Colonic mucosa (tissue), 4 donors: ENCODE results near the gene UTS2. TPM values are rescaled to one million over a fixed set of nuclear protein-coding genes. Genes with fewer than 3 reads are reported as not detected.

Experiments used
- DNase-seq: peaks from one replicate; pipeline ENCODE4 v3.0.0-alpha.2; 2020
- H3K27ac ChIP-seq: fragments of 200-600 bp; one replicate; pipeline ENCODE4 v1.8.0; 2021
- H3K27me3 ChIP-seq: fragments of 200-600 bp; one replicate; pipeline ENCODE4 v1.8.0; 2021
- H3K36me3 ChIP-seq: fragments of 200-600 bp; one replicate; pipeline ENCODE4 v1.8.0; 2021
- H3K4me1 ChIP-seq: fragments of 200-600 bp; one replicate; pipeline ENCODE4 v1.8.0; 2021; ENCODE audit warnings: mild to moderate bottlenecking
- H3K4me3 ChIP-seq: fragments of 200-600 bp; one replicate; pipeline ENCODE4 v1.8.0; 2021
- H3K9ac ChIP-seq, 2 donors: one replicate each; pipeline ENCODE4 v1.7.0; 2013; ENCODE audit warnings: control low read depth in 2 of 2, low read depth in 2 of 2, low read length in 2 of 2
- H3K9me3 ChIP-seq: fragments of 200-600 bp; one replicate; pipeline ENCODE4 v1.8.0; 2021
- CTCF ChIP-seq: fragments of 200-600 bp; IDR thresholded peaks from one replicate; pipeline ENCODE4 v1.8.0; 2022; ENCODE audit warnings: antibody characterized with exemption, mild to moderate bottlenecking
- intact Hi-C: fragments of 100-400 bp; cut with DNase I; formaldehyde crosslinking; loops from one replicate; pipeline ENCODE4 v1.14.1; 2022
- total RNA-seq, 2 donors: library from RNA; stranded (reverse); fragmentation: NEBNext Ultra II Directional in 1 of 2; extraction: Animal tissue kit (Norgen Biotek cat#: 25700) in 1 of 2; gene quantifications; one replicate each; pipeline ENCODE4 v1.2.1, GENCODE V29; 2021
- donor health status: healthy.
- donor health status: DM: no; HTN: no; CAD: no.
- donor health status: DM: no; HTN: no; CAD: no.

The UTS2 gene
- total RNA-seq, 2 donors from 2014 or later: 0.20 TPM; not detected in 1

- Histone ChIP-seq H3K4me1 (no peaks in the 10 kb centered on the region), H3K27ac (no peak overlapping the region), H3K36me3 (no peaks in the 10 kb centered on the region), H3K9ac (no peak overlapping the region), H3K9me3 (no peaks in the 10 kb centered on the region), H3K4me3 (no peak overlapping the region), H3K27me3 (no peaks in the 10 kb centered on the region)
- TF ChIP-seq CTCF: no peak
- intact Hi-C loops: no loop called here
- no peak for DNase-seq
Observed at GRCh38 chr1:7810395-7810794, 42.5 kb downstream of the UTS2 start.

- no peaks in the 10 kb centered on the region for H3K36me3 ChIP-seq
- H3K4me1 ChIP-seq: no peaks in the 10 kb centered on the region
- no peak for TF ChIP-seq CTCF
- no peak overlapping the region for H3K4me3 ChIP-seq
- no peak overlapping the region for H3K27ac ChIP-seq
- H3K9ac ChIP-seq: no peak overlapping the region
- intact Hi-C loops: loop anchor here (5.0 kb wide), 1 partner anchor 93 kb away; no protein-coding TSS in a partner anchor
- no peaks in the 10 kb centered on the region for H3K27me3 ChIP-seq
- no peaks in the 10 kb centered on the region for H3K9me3 ChIP-seq
- no peak for DNase-seq
Observed at GRCh38 chr1:7809742-7810141, 43.1 kb downstream of the UTS2 start.

- no peak overlapping the region for H3K9ac ChIP-seq
- DNase-seq: no peak
- no peak overlapping the region for H3K4me3 ChIP-seq
- no peaks in the 10 kb centered on the region for H3K4me1 ChIP-seq
- H3K9me3 ChIP-seq: no peaks in the 10 kb centered on the region
- H3K27ac ChIP-seq: no peak overlapping the region
- H3K36me3 ChIP-seq: no peaks in the 10 kb centered on the region
- intact Hi-C loops: loop anchor here (5.0 kb wide), 1 partner anchor 94 kb away; no protein-coding TSS in a partner anchor
- TF ChIP-seq CTCF: peak; percentile 42
- no peaks in the 10 kb centered on the region for H3K27me3 ChIP-seq
Observed at GRCh38 chr1:7808253-7808844, 44.5 kb downstream of the UTS2 start.

- Histone ChIP-seq H3K4me1 (no peaks in the 10 kb centered on the region), H3K9me3 (no peaks in the 10 kb centered on the region), H3K4me3 (no peak overlapping the region), H3K27ac (no peak overlapping the region), H3K9ac (no peak overlapping the region), H3K27me3 (no peaks in the 10 kb centered on the region), H3K36me3 (no peaks in the 10 kb centered on the region)
- intact Hi-C loops: loop anchor here (5.0 kb wide), 1 partner anchor 97 kb away; no protein-coding TSS in a partner anchor
- DNase-seq: no peak
- no peak for TF ChIP-seq CTCF
Observed at GRCh38 chr1:7805460-7805859, 47.4 kb downstream of the UTS2 start.

Other genes starting within 250 kb of the UTS2 start
- gene VAMP3, start 81.8 kb downstream of the UTS2 start, total RNA-seq: 100 to 1,000 TPM in 1 of 2 donors, 10 to 100 TPM in 1; 73.0 to 108 TPM
- 10 to 100 TPM in 1 of 2 donors, 1 to 10 TPM in 1; 3.9 to 14.1 TPM for gene PER3, start 68.8 kb downstream of the UTS2 start, total RNA-seq
- gene TNFRSF9, start 87.8 kb upstream of the UTS2 start, total RNA-seq: under 1 TPM; 0.17 to 0.56 TPM
- gene PARK7, start 108.6 kb upstream of the UTS2 start, total RNA-seq: 100 to 1,000 TPM; 184 to 330 TPM
- gene ERRFI1, start 173.2 kb upstream of the UTS2 start, total RNA-seq: 10 to 100 TPM; 22.3 to 45.5 TPM